ENCODE measurements around the gene OR2A14.
"Not testable (repeated sequence)": the region's sequence is repeated elsewhere in the genome, so short reads cannot be mapped to it uniquely, and the experiment has no call there.

Gene OR2A14, protein sequence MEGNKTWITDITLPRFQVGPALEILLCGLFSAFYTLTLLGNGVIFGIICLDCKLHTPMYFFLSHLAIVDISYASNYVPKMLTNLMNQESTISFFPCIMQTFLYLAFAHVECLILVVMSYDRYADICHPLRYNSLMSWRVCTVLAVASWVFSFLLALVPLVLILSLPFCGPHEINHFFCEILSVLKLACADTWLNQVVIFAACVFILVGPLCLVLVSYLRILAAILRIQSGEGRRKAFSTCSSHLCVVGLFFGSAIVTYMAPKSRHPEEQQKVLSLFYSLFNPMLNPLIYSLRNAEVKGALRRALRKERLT

DNA sequence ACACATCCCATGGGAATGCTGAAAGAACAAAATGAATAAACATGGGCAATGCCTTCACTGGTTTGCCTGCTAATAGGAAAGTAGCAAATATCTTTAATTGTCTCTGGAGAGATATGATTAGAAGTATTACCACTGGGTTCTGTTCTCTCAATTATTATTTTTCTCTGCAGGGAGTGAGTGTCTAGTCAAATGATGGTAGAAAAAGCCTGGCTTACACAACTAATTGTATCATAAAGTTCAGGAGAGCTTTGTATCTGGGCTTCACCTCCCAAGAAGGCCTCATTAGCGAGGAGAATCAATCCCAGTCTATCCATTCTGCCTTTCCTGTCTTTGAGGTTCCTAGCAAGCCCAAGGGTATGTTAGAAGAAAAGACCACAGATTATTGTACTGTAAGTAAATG lies at the start of gene OR2A14:
TSS of gene OR2A14 (plus strand) at position 301 of the 400 bp plus-strand sequence. CDS start 5,937 bp downstream, outside the sequence.
- DNase-seq = no peak

DNA sequence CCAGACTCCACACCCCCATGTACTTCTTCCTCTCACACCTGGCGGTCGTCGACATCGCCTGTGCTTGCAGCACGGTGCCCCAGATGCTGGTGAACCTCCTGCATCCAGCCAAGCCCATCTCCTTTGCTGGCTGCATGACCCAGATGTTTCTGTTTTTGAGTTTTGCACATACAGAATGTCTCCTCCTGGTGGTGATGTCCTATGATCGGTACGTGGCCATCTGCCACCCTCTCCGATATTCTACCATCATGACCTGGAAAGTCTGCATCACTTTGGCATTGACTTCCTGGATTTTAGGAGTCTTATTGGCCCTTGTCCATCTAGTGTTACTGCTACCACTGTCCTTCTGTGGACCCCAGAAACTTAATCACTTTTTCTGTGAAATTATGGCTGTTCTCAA lies 48.6 kb upstream of the OR2A14 start:
- no peak for DNase-seq

DNA sequence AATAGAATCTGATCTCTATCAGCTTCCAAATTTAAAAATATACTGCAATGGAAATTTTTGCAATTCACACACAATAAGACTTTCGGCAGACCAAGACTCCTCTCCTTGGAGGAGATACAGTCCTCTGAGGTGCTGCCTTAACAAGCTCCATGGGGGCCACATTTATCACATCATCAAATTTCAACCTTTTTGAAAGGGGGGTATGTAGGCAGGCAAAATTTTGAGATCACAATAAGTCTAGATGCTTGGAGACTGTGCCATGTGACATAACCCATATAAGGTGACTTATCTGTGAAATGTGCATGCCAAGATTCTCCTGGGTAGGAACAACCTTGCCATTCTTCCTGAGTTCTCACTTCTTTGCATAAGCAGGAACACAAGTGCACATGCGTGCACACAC lies 37.0 kb upstream of the OR2A14 start, which contains the start of gene OR2A12:
TSS of gene OR2A12 (plus strand) at position 301 of the 400 bp plus-strand sequence. CDS start 8,830 bp downstream, outside the sequence.
- DNase-seq = no peak

DNA sequence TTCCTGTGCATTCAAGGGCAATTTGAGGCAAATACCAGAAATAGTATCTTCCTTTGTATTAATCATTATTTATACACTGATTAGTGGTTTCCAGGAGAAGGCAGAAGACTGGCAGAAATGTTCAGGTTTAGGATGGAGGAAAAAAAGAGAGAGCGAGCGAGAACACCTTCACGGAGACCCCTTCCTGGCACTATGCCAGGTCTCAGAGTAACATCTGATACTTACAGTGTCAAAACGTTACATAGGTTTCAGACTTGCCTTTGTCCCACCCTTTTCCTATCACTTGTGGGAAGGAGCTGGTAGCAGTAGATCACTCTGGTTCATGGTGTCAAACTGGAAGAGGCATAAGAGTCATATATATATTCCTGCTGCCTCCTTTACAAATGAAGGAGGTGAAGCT lies 36.2 kb upstream of the OR2A14 start:
- no peak for DNase-seq

DNA sequence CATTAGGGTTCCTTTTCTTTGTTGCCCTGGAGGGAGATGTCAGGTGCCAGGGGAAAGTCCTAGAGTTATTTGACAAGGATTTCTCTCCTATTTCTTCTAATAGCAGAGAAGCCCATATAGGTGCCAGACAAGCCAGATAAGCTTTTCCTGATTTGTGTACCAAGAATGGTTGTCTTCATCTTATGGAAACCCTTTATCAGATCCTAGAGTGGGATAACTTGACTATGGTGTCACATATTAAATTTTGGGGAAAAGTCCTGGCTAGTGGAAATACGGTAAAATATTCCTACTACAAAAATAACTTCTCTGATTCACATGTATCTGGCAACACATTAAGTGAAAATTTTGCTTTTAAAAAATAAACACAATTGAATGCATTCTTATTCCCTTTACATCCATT lies 35.7 kb upstream of the OR2A14 start:
- no peak for DNase-seq

DNA sequence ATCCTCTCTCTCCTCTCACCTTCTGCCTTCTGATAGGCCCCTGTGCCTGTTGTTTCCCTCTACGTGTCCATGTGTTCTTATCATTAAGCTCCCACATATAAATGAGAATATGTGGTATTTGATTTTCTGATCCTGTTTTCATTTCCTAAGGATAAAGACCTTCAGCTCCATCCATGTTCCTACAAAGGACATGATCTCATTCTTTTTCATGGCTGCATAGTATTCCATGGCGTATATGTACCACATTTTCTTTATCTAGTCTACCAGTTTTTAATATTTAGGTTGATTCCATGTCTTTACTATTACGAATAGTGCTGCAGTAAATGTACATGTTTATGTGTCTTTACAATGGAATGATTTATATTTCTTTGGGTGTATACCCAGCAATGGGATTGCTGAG lies 32.3 kb upstream of the OR2A14 start:
- no peak for DNase-seq

DNA sequence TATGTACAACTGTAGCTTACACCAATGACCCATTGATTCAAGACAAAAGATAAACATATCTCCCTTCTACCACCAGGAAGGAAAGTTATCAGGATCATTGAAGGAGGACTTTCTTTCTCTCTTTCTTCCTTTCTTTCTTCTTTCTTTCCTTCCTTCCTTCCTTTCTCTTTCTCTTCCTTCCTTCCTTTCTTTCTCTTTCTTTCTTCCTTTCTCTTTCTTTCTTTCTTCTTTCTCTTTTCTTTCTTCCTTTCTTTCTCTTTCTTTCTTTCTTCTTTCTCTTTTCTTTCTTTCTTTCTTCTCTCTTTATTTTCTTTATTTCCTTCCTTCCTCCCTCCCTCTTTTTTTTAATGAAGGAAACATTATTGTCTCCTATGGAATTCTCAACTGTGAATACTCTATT lies 24.2 kb upstream of the OR2A14 start:
- no peak for DNase-seq

DNA sequence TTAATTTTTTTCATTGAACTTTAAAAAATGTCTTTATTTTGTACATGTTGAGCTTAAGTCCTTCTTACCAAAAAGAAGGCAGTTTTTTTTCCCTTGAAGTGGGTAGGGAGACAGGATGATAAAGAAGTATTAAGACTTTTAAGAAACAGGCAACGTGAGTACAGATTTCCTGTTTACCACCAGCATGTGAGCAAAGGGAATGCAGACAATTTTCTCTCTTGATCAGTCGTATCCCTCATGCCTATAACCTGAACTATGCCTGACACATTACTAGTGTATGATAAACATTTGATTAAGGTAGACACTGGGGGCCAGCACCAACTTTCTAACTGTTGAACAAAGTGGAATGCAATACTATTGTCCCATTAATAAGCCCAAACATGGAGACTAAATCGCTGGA lies 22.4 kb upstream of the OR2A14 start:
- DNase-seq = no peak

DNA sequence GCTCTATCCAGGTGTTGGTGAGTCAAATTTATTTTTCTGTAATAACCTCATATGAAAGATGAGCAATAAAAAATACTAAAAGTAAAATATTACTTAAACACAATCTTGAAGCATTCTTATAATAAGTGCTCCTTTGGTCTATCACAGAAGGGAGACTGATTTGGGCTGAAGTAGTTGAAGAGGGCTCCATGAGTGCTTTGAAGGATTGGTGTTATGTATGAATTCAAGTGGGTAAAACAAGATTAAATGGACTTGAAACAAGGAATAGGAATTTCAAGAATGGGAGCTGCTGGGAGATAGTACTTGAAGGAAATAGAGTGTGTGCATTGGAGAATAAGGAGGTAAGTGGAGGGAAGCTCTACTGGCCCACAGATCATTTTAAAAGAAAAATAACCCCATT lies 20.9 kb upstream of the OR2A14 start:
- DNase-seq = no peak

DNA sequence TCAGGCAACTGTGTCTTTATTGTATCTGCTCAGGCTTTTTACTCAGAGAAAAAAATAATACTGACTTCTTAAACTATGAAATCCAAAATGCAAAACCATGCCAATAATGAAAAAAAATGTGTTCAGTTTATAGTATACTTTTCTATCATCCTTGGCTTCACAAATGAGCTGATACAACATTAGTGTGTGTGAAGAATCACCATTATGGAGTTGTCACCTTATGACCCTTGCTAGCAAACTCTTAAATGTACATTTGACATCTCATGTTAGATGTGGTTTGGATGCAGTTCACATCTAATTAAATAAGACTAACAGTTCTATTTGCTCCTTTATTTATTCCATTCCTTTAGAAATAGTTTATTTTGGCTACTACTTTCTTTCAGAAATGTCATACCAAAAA lies 17.8 kb upstream of the OR2A14 start:
- no peak for DNase-seq

DNA sequence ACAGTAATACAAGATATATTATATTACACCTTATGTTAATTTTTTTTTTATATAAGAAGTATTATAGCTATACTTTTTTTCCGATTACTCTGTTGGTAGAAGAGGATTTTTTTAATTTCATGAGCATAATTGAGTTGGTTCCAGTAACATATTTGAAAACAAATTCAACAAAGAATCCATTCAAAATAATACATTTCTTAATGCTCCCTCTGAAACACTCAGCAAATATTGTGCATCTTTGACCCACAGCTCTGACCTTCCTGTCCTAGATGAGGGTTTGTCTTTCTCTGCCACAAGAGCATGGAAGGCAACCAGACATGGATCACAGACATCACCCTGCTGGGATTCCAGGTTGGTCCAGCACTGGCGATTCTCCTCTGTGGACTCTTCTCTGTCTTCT lies 13.7 kb upstream of the OR2A14 start, which contains the start of gene OR2A2:
TSS of gene OR2A2 (plus strand) at position 301 of the 400 bp plus-strand sequence. CDS start at position 301, 0 bp downstream.
- no peak for DNase-seq

DNA sequence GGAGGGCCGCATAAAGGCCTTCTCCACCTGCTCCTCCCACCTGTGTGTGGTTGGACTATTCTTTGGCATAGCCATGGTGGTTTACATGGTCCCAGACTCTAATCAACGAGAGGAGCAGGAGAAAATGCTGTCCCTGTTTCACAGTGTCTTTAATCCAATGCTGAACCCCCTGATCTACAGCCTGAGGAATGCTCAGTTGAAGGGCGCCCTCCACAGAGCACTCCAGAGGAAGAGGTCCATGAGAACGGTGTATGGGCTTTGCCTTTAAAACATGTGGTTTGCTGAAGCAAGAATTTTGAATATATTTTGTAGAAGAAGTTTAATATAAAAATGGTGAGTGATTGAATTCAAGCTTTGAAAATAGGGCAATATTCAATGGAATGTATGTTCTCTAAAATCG lies 12.7 kb upstream of the OR2A14 start:
- DNase-seq = no peak

DNA sequence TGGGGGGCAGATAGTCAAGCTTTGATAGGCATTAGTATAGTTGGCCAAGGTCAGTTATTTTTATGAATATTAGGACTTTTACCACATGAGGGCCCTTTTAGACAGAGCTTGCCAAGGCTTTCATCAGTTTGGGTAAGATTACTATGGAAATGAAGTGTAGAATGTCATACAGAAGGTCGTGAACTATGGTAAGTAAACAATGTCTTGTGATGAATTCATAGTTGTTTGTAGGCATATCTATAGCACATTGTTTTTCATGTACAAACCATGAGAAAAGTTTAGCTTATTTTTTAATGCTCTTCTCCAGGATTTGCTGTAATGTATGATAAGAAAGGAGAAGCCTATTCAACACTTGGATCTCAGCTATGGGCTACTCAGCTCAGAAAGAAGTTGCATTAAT lies 9.3 kb upstream of the OR2A14 start:
- DNase-seq = no peak

DNA sequence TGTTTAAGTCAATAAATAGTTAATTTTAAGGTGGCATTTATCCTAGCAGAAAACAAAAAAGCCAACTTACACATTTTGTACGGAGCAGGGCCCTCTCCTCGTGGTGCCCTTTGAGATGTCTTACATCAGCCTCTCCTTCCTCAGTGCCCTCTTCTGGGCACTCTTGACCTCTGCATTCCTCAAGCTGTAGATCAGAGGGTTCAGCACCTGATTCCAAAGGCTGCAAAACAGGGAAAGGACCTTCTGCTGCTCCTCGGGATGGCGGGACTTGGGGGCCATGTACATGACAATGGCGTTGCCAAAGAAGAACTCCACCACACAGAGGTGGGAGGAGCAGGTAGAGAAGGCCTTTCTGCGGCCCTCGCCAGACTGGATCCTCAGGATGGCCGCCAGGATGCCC lies 4.6 kb upstream of the OR2A14 start:
- DNase-seq = no peak

DNA sequence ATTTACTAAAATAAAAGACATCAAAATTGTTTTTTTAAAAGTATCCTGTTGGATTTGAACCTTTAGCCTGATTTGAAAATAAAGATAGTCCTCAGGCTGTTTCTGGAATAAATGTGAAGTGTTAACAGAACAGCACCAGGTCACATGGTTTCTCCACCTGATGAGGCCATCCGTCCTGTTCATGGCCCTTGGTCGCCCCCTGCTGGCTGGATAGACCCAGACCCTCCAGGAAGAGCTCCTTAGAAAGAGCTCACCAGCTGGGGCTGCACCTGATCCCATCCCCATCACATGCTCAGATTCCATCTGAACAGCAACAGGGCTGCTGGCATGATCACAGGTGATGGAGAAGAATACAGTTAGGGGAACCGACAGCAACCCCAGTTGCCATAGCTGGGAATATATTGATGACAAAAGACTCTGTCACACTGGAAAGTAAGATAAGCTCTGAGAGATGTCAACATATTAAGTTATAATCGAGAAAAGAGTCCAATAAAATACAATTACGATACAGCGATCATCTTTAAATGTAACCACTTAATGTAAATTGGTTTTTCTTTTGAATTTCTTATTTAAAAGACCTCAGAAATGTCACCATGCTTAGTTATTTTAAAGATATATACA lies 4.8 kb downstream of the OR2A14 start:
- peak; percentile 29 for DNase-seq

DNA sequence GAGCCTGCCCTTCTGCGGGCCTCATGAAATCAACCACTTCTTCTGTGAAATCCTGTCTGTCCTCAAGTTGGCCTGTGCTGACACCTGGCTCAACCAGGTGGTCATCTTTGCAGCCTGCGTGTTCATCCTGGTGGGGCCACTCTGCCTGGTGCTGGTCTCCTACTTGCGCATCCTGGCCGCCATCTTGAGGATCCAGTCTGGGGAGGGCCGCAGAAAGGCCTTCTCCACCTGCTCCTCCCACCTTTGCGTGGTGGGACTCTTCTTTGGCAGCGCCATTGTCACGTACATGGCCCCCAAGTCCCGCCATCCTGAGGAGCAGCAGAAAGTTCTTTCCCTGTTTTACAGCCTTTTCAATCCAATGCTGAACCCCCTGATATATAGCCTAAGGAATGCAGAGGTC lies 6.6 kb downstream of the OR2A14 start:
- DNase-seq = not testable (repeated sequence)

DNA sequence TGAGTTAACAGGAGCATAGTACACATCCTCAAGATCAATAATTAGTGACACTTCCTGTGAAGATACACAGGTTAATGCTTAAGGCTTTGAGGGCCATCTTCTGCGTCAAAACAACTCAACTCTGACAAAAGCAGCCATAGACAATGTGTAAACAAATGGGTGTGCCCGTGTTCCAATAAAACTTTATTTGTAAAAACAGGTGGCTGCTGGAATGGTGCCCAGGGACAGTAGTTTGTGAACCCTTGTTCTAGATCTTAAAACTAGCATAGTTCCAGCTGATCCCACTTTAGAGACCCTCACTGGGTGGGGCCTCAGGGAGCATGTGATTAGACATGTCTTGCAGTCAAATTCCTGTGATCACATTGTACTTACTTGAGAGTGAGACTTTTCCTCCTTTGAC lies 7.8 kb downstream of the OR2A14 start:
- no peak for DNase-seq

DNA sequence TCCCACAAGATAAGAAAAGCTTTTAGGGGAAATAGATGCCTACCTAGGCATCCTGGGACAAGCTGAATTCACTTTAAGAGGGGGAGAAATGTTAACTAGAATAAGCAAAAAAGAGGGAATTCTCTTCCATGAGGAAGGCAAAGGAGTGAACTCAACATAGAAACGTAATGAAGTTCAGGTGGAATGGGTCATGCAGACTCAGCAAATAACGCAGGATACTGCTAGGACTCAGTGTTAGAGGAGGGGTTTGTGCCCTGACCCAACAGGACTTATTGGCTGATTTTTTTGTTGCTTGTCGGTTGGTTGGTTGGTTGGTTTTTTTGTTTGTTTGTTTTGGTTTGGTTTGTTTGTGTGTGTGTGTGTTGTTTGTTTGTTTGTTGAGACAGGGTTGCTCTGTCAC lies 9.3 kb downstream of the OR2A14 start:
- DNase-seq = no peak

DNA sequence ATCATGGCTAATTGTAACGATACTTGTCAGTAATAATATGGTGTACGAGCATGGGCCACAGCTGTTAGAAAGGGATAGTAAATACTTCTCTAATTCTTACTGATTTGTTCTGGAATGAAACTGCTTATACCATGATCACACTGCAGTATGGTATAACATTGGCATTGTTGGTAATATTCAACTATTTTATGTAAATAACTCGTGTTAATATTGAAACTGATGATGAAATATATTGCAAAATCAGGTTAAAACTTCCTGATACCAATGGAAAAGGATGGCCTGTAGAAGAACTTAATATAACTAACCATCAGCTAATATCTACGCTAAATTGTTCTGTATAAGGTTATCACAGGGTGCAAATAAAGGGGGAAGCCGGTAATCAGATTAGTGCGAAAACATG lies 10.3 kb downstream of the OR2A14 start:
- DNase-seq = no peak

DNA sequence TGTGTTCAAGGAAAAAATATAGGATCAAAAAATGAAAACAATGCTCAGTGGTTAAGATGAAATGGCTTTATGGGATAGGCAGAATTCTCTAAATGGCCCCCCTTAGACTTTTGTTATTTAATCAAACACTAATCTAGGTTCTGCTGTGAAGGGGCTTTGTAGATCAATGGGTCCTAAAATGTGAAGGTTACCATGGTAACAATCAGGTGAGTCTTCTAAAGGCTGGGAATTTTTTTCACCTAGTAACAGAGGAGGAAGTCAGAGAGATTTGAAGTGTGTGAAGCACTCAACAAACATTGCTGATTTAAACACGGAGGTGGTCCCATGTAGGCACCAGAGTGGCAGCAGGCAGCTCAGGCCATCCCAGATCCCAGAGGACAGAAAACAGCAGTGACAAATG lies 11.1 kb downstream of the OR2A14 start:
- no peak for DNase-seq

DNA sequence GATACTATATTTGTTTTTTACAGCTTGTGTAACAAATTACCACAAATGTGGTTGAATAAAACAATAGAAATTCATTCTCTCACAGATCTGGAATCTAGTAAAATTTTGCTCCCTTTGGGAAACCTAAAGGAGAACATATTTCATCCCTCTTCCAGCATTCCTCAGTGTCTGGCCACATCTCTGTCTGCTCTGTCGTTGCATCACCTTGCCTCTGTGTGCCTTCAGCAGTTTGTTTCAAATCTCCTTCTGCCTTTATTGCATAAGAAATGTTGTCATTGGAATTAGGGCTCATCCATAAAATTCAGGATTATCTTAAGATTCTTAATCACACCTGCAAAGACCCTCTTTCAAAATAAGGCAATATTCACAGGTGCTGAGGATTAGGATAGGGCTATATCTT lies 14.5 kb downstream of the OR2A14 start:
- no peak for DNase-seq

DNA sequence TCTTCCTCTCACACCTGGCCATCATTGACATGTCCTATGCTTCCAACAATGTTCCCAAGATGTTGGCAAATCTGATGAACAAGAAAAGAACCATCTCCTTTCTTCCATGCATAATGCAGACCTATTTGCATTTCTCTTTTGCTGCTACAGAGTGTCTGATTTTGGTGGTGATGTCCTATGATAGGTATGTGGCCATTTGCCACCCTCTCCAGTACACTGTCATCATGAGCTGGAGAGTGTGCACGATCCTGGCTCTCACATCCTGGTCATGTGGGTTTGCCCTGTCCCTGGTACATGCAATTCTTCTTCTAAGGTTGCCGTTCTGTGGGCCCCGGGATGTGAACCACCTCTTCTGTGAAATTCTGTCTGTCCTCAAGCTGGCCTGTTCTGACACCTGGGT lies 19.2 kb downstream of the OR2A14 start:
- DNase-seq = no peak

DNA sequence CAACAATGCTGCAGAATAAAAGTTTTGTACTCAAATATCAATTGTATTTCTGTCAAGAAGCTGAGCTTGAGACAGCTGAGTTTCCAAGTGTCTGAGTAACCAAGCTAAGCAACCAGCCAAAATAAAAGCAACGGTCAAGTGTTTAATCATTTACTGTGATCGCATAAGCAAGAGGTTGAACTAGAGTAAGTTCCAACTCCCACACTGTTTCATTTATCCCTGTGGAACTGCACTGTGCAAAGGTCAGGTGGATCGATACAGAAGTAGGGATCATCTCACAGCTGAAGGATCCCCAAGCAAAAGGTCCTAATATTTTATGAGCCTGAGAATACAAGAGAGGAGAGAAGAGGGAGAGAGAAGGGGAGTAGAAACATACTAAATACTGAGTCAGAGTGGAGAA lies 21.4 kb downstream of the OR2A14 start:
- no peak for DNase-seq

DNA sequence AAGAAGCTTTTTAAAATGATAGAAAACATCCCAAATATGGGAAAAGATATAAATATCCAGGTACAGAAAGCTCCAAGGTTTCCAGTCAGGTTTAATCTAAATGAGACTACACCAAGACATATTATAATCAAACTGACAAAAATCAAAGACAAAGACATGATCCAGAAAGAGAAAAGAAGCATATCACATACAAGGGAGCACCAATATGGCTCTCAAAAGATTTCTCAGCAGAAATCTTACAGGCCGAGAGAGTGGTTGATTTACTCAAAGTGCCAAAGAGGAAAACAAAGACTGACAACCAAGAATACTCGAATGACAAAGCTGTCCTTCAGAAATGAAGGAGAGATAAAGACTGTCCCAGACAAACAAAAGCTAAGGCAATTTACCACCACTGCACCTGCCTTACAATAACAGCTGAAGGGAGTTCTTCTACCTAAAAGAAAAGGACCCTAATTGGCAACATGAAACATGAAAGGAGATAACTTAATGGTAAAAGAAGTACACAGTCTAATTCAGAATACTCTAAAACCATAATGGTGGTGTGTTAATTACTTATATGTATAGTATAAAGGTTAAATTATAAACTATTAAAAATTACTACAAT lies 25.4 kb downstream of the OR2A14 start:
- no peak for DNase-seq
